ENCODE measurements around the gene ZC3HAV1L.

- TF ChIP-seq, protein P1, sequence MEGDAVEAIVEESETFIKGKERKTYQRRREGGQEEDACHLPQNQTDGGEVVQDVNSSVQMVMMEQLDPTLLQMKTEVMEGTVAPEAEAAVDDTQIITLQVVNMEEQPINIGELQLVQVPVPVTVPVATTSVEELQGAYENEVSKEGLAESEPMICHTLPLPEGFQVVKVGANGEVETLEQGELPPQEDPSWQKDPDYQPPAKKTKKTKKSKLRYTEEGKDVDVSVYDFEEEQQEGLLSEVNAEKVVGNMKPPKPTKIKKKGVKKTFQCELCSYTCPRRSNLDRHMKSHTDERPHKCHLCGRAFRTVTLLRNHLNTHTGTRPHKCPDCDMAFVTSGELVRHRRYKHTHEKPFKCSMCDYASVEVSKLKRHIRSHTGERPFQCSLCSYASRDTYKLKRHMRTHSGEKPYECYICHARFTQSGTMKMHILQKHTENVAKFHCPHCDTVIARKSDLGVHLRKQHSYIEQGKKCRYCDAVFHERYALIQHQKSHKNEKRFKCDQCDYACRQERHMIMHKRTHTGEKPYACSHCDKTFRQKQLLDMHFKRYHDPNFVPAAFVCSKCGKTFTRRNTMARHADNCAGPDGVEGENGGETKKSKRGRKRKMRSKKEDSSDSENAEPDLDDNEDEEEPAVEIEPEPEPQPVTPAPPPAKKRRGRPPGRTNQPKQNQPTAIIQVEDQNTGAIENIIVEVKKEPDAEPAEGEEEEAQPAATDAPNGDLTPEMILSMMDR (IDR thresholded peaks at IDR 0.05; ENCODE audit: low read length) = no peak
- no peak for TF ChIP-seq EZH2 (optimal IDR thresholded peaks at IDR 0.05; ENCODE audit: low read depth, low read length)
These were observed 13.3 kb upstream of the ZC3HAV1L start for GRCh38 chr7:139049111-139049510.

Measured in MM.1S (cell line).